Activated CD8-positive, alpha-beta memory T cell treated with anti-CD3 and anti-CD28 coated beads, Interleukin-2, amount 50 U/mL, for 4 hours (primary cell): Measurements from ENCODE around the gene PTRH2.
"Not testable (repeated sequence)": the region's sequence is repeated elsewhere in the genome, so short reads cannot be mapped to it uniquely, and the experiment has no call there.

Source experiments
- DNase-seq: peaks from one replicate; pipeline ENCODE4 v3.0.0-alpha.2; 2020

The PTRH2 gene

DNA sequence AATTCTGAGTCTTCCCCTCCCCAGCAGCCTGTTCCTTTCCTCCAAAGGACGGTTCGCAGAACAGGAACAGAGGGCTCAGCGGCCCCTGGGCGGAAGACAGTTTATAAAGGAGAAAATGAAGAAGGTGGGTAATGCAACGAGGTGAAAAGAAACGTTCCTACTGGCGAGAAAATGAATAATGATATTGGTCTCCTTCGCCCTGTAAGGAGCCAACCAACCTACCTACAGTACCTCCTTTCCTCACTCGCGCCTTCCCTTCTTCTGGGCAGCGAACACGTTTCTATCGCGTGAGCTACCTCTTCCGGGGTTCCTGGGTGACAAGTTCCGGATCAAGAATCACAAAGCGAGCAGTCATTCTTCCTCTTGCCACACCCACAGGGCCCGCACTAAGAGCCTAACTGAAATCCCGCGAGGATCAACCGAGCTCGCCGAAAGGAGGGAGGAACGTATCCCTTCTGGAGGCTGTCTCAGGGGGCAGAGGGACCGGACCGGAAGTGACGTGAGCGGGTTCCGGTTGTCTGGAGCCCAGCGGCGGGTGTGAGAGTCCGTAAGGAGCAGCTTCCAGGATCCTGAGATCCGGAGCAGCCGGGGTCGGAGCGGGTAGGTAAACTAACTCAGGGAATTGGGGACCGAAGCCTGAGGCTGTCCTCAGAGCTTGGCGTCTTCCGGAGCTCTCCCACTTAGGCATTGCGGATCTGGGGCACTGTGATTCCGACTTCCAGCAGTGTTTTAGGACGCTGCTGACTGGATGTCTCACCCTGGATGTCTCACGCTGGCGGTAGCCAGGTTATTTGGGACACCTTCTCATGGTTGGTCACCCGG, at the start of gene PTRH2, which contains the start of gene VMP1:
Gene PTRH2 (minus strand): TSS at position 282 of the 822 bp plus-strand sequence. CDS start 9,452 bp downstream, outside the sequence.
Gene VMP1 (plus strand): TSS at position 506 of the 822 bp plus-strand sequence. CDS start 23,793 bp downstream, outside the sequence.
- DNase-seq, result peak; percentile 83

DNA sequence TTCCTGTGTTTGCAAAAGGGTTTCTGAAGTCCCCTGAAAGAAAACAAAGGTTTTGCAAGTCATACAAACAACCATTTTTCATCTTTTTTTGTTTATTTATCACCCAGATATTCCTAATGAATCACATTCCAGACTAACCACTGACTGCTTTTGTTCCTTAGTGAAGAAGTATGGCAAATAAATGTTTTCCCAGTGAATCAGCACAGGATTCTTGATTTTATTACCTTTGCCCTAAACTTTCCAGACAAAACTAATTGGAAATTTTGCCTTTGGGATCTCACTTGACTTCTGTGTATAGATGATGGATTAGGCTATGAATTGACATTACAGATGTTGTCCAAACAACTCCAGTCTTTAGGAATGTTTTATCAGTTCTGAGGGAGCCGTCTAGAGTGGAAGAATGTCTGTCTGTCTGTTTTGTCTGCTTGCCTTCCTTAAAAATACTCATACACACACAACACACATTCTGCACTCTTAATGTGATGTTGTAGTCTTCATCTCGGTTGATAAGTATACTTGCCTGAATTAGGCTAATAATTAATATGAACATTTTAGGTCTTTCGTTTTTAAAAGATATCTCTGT, 49.1 kb upstream of the PTRH2 start:
- DNase-seq, result no peak

DNA sequence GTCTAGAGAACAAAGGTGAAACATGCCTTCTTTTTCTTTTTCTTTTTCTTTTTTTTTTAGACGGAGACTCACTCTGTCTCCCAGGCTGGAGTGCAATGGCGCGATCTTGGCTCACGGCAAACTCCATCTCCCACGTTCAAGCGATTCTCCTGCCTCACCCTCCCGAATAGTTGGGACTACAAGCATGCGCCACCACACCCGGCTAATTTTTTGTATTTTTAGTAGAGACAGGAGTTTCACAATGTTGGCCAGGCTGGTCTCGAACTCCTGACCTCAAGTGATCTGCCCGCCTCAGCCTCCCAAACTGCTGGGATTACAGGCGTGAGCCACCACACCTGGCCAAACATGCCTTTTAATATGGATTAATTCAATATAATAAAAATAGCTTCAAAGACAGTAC, 47.8 kb upstream of the PTRH2 start:
- not testable (repeated sequence) for DNase-seq

GRCh38 chr17:59754552-59754951, 47.3 kb upstream of the PTRH2 start:
- no peak for DNase-seq

DNA sequence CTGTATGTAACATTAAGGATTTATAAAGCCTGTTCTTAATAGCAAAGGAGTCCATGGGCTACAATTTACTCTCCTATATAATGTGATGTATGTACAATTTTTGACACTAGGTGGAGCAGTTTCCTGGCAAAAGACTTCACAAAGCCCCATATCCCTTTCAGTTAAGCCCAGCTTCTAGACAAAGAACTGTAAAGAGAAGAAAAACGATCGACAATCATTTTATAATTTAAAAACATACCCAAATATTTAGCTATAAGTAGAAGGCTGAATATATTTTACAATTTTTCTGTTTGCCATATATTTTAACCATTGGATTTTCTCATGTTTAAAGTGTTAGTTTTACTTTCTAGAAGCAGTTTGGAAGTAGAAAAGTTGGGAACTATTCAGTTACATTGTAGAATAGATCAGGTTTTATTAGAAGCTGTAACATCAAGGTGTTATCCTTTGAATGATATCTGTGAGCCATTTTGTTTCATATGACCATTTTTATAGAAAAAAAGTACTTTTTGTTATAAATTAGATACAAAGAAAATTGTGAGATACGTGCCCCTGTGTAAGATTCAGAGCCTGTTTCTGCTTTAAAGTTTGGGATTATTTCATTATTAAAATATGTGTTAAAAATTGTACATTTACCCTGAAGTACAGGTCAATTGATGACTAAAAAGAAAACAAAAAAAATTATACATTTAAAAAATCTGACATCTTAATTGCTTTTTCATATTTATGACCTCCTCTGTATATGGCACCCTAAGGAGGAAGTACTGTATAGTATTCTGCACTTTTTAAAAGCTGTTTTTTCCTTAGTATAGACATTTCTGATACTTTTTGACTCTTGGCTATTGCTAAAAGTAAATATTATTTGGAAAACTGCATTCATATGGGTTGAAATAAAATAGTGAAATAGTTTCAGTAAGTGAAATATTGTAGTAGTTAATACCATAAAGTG, 46.6 kb upstream of the PTRH2 start:
- no peak for DNase-seq

DNA sequence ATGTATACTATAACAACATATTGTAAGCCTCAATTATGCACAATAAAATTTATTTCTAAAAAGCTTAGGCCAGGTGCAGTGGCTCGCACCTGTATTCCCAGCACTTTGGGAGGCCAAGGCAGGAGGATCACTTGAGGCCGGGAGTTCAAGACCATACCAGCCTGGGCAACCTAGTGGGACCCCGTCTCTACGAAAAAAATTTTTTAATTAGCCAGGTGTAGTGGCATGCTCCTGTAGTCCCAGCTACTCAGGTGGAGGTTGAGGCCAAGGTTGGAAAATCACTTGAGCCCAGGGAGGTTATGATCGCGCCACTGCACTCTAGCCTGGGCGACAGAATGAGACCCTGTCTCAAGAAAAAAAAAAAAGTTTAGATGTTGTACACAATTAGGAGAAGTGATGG, 45.7 kb upstream of the PTRH2 start:
- DNase-seq, result no peak

GRCh38 chr17:59752446-59752845, 45.2 kb upstream of the PTRH2 start:
- no peak for DNase-seq

DNA sequence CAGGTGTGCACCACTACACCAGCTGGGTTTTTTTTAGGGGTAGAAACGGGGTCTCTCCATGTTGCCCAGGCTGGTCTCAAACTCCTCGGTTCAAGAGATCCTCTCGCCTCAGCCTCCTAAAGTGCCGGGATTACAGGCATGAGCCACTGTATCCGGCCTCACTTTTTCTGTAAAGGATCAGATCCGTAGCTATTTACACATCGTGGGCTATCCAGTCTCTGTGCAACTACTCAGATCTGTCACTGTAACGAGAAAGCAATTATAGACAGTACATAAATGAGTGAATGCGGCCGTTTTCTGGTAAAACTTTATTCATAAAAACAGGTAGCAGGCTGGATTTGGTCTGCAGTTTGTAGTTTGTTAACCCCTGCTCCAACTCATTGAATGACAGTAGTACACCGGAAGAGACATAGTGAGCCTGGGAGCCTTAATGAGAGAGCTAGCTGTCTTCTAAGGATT, 44.8 kb upstream of the PTRH2 start:
- DNase-seq, result no peak

- DNase-seq, result no peak
These were observed 41.4 kb upstream of the PTRH2 start for GRCh38 chr17:59748591-59748990.

DNA sequence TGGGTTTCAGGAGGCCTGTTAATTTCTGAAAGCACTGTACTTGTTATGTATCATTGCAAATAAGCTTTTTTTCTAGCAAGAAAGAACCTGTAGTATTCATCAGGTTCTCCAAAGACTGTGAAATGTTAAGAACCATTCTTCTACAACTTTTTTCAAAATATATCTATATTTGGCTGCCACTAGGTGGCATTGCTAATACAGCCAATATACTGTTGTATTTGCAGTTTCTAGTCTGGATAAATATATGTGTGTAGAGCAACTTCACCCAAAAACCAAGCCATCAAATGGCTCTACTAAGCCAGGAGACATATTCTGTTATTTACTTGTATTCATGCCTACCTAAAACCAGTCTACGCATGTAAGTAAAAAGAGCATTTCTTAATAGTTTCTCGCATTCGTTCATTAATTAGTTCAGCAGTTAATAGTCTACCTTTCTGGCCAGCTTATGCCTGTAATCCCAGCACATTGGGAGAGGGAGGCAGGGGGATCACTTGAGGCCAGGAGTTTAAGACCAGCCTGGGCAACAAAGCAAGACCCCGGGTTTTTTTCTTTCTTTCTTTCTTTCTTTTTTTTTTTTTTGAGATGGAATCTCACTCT, 39.7 kb upstream of the PTRH2 start:
- no peak for DNase-seq

DNA sequence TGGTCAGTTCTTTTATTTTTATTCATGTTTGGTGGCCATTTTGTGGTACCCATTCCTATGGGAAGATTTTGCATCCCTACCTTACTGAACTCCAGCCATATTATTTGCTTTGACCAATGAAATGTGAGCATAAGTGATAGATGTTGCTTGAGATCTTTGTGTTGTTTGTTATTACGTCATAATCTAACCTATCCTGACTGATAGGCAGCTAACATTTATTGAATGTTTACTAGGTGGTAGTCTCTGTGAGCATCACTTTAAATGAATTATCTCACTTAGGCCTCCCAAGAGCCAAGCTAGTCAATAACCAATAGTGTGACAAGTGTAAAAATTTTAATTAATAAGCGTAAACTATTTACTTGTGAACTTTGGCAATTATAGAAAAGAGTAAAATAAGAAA, 37.8 kb upstream of the PTRH2 start:
- DNase-seq, result no peak

DNA sequence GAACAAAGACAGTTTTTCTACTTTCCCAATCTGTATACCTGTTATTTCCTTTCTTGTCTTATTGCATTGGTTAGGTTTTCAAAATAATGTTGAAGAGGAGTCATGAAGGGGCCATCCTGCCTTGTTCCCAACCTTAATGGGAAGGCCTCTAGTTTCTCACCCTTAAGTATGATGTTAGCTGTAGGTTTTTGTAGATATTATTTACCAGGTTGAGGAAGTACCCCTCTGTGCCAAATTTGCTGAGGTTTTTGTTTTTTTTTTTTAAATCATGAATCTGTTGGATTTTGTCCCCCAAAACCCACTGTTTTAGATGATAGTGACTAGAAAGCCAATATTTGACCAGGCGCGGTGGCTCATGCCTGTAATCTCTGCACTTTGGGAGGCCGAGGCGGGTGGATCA, 36.6 kb upstream of the PTRH2 start:
- no peak for DNase-seq

DNA sequence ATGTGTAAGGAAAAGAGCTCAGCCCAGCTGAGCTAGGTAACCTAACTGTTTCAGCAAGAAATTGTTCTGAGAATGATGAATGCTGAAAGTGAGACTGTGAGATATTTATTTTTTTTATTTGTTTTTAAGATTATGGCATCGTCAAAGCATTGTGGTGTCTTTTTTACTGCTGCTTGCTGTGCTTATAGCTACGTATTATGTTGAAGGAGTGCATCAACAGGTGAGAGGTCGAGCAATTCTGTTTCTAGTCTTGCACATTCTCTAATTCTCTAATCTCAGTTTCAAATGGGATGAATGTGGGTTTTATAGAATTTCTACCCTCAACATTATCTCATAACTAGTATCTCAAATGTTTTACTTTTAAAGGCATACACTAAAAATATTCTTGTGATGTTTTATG, 30.1 kb upstream of the PTRH2 start:
- no peak for DNase-seq

DNA sequence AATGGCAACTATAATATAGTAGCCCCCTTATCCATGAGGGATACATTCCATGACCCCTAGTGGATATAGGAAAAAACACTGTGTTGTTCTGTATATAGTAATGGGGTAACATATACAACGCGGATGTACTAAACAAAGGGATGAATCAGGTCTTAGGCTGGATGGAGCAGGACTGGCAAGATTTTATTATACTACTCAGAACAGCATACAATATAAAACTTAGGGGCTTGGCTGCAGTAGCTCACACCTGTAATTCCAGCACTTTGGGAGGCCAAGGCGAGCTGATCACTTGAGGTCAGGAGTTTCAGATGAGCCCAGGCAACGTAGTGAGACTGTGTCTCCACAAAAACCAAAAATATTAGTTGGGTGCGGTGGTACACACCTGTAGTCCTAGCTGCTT, 27.0 kb upstream of the PTRH2 start:
- no peak for DNase-seq

DNA sequence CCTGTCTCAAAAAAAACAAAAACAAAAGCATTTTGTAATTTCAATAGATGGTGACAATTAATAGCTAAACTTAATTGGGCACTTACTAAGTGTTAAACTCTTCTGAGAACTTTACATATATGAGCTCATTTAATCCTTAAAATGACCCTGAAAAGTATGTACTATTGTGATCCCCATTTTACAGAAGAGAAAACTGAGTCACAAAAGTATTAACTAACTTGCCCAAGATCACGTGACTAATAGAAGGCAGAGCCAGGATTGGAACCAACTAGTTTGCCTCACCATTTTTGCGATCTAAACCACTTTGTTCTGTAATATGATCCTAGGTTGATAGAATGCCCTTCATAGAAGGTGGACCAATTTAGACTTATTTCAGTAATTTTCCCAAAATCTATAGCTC, 26.5 kb upstream of the PTRH2 start:
- DNase-seq, result no peak

- DNase-seq, result no peak
These were observed 23.1 kb upstream of the PTRH2 start for GRCh38 chr17:59730268-59730834.

DNA sequence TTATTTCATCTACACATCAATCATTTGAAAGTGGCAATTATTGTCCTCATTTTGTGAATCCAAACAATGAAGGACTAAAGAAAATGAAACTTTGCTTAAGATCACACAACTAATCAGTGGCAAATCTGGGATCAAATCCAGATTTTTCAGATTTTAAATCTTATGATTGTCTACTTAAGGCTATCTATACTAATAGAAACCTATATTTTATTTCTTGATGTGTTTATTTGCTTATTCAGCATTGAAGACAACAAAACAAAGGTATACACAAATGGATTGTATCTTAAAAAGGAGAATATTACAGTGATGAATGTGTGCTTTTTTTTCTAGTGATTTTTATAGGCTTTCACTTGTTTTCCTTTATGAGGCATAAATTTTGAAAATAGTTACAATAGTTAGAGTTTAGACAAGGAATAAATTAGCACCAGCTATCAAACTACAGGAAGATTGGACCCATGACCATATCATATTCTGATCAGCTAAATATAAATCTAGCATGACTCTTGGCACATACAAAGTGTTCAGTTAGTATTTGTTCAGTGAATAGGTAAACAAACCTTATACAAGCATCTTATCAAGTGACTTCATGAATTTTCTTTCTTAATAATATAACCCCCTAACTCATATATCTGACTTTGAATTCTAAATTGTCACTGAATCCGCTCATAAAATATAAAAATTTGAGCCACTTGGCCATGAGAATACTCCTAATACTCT, 20.7 kb upstream of the PTRH2 start:
- no peak for DNase-seq

- no peak for DNase-seq
These were observed 18.5 kb upstream of the PTRH2 start for GRCh38 chr17:59725691-59726090.

GRCh38 chr17:59723607-59724006, 16.4 kb upstream of the PTRH2 start:
- no peak for DNase-seq

DNA sequence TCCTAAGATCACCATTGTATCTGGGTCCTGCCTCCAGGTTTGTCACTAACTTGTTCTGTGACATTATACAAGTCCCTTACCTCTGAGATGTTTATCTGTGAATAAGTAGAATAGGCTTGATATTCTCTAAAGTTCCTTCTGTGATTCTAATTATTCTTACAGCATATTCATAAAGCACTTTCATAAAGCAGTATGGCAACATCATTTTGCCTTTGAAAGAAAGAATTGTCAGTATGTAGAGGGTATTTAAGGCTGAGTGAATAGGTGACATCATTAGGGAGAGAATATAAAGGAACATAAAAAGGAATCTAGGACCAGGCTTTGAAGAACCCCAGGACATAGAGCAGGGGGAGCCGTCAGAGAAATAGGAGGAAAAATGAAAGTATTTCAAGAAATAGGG, 15.8 kb upstream of the PTRH2 start:
- DNase-seq, result no peak

- no peak for DNase-seq
These were observed 15.4 kb upstream of the PTRH2 start for GRCh38 chr17:59722623-59723022.

DNA sequence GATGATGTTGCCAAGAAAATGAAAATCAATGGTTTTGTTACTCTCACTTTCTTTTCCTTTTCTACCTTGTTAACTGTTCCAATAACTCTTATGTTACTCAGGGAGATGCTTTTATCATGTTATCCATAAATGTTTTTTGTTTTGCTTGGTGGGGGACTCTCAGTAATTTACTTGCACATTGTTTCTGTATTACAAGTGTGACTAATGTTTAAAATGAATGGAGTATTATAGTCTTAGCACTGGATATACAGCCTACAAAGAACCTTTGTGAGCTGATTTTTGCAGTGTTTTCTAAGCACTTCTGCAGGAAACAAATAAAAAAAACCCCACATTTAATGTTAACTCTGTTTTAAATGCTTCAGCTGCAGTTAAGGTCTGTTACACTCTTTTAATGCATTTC, 12.3 kb upstream of the PTRH2 start:
- no peak for DNase-seq
